ENCODE measurements around the gene LEPROT. TPM values are rescaled to one million over a fixed set of nuclear protein-coding genes. Genes with fewer than 3 reads are reported as not detected.
A peak's percentile ranks its signal among the peaks of the same experiment; 100 is the strongest.
"Not testable (repeated sequence)": the region's sequence is repeated elsewhere in the genome, so short reads cannot be mapped to it uniquely, and the experiment has no call there.

The LEPROT gene
- total RNA-seq, 1 donor from 2014 or later, result 54.1 TPM

DNA sequence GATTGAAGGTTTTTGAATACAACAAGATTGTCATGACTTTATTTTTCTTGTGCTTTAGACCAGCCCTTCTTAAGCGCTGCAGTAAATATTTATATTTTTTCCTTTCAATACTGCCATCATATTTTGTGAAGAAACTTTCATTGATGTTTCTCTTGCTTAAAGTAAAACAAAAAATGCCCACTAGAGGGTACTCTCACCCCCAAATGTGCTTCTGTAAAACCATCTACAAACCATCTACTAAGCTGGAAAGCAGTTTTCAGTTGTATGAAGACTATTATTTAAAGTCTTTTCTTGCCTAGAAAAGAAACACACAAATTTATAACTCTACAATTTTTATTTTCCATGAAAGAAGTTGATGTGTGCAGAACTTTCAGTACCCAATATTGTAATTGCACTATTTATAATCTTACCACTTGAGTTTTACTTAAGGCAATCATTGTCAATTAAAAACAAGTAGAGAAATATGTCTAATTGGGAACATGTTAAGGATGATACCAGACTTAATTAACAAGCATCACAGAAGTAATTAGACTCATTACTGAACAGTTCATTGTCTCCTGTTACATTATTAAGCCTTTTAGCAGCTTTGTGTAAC lies 10.7 kb downstream of the LEPROT start:
- intact Hi-C loops (cut with DNase I), result no loop called here
- ATAC-seq (ENCODE audit: poor library complexity) (no peak), DNase-seq (no peak)

- ATAC-seq (ENCODE audit: poor library complexity) (no peak), DNase-seq (no peak)
- intact Hi-C loops (cut with DNase I), result no loop called here
Measured at GRCh38 chr1:65432918-65433317, 12.4 kb downstream of the LEPROT start.

- DNase-seq, result no peak
- ATAC-seq (ENCODE audit: poor library complexity), result no peak
- intact Hi-C loops (cut with DNase I), result no loop called here
Measured at GRCh38 chr1:65434255-65434654, 13.8 kb downstream of the LEPROT start.

DNA sequence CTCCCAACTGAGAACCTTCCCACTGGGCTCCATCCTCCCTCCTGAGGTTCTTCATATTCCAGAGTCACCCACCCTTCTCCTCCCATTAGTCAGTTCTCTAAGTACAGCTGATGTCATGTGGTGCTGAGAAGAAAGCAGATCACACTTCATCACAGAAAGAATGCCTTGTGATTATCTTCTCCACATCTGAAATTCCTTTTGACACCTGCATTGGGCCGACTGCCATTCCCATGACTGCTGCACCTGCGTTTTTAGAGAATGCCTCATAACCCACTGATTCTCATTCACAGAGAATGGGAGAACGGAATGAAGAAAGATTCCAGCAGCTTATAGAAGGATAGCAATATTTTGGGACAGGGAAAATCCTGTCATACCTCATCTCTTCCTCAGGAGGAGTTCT lies 14.3 kb downstream of the LEPROT start:
- no peak for ATAC-seq (ENCODE audit: poor library complexity)
- intact Hi-C loops (cut with DNase I), result no loop called here
- no peak for DNase-seq

DNA sequence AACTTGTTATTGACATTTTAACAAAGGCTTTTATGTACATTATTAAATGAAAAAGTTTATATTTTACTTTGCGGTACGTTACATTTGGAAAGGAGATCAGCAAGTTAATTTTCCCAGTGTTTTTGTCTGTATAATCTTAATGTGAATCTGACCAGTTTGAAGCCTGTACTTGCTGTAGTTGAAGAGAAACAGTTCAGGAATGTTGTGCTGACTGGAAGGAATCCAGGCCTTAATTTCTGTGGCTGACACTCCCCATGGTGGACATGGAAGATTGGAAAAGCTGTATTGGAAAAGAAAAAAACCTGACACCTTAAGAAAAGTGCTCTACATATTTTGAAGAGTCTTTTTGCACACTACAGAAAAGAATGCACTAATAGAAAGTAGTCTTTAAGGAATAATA lies 15.5 kb downstream of the LEPROT start:
- ATAC-seq (ENCODE audit: poor library complexity), result peak; percentile 45
- no peak for DNase-seq
- intact Hi-C loops (cut with DNase I), result no loop called here

DNA sequence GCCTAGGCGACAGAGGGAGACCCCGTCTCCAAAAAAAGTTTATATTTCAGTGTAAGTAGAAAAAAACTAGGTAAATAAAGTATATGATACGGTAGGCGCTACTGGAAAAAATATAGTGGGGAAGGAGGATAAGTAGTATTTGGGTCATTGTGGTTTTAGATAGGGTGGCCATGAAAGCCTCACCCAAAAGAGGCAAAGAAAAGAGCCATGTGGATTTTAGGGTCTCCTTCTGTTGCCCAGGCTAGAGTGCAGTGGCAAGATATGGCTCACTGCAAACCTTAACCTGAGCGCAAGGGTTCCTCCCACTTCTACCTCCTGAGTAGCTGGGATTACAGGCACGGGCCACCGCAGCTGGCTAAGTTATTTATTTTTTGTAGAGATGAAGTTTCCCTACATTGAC lies 17.1 kb downstream of the LEPROT start:
- intact Hi-C loops (cut with DNase I), result no loop called here
- DNase-seq, result no peak
- ATAC-seq (ENCODE audit: poor library complexity), result no peak

DNA sequence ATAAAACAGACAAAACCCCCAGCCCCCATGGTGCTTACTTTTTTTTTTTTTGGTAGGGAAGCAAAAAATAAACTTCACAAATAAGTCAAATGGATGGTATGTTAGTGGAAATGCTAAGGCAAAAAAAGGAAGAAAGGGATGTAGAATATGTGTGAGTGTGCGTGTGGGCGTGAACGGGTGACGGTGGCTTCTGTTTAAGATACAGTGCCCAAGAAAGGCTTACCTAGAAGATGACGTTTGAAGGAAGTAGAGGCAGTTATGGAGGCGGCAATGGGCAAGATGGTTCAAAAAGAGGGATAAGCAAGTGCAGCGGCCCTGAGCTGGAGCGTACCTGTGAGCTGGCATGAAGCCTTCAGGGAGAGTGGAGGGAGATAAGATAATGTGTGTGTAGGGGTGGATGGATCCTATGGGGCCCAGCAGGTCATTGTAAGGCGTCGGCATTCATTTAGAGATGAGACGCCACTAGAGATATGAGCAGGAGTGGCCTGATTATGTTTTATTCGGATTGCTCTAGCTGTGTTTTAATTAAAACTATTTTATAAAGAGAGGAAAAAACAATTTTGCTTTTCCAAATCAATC lies 19.9 kb downstream of the LEPROT start:
- ATAC-seq (ENCODE audit: poor library complexity) (no peak), DNase-seq (no peak)
- intact Hi-C loops (cut with DNase I), result no loop called here

DNA sequence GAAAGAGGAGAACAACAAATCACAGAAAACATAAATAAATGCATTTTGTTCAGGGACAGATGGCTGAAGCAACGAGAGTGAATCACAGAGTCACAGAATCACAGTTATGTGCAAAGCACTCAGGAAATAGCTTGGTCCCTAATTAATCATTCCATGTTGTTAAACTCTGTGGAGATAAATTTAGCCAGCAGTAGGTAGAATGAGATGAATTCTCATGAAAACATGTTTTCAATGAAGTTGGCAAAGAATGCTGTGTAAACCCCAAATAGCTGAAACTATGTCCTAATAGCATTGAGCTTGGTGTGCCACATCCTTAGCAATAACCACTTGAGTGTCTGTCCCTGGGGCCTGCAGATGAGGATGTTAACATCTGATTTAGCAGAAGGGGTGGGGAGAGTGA lies 20.4 kb downstream of the LEPROT start:
- DNase-seq (no peak), ATAC-seq (ENCODE audit: poor library complexity) (no peak)
- intact Hi-C loops (cut with DNase I), result no loop called here

- ATAC-seq (ENCODE audit: poor library complexity), result no peak
- intact Hi-C loops (cut with DNase I), result no loop called here
- no peak for DNase-seq
Measured at GRCh38 chr1:65441464-65441863, 21.0 kb downstream of the LEPROT start.

DNA sequence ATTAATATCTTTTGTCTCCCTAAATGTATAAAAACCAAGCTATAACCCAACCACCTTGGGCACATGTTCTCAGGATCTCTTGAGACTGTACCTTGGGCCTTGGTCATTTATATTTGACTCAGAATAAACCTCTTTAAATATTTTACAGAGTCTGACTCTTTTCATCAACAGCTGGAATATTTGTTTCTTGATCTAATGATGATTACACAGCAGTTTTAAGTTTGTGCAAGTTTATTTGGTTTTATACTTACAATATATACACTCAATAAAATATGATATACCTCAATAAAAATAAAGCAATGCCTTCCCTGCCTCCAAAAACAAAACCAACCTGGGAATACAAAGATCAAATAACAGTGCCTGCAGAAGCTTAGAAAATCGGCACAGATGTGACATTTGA lies 22.0 kb downstream of the LEPROT start:
- intact Hi-C loops (cut with DNase I), result no loop called here
- ATAC-seq (ENCODE audit: poor library complexity), result no peak
- DNase-seq, result no peak

DNA sequence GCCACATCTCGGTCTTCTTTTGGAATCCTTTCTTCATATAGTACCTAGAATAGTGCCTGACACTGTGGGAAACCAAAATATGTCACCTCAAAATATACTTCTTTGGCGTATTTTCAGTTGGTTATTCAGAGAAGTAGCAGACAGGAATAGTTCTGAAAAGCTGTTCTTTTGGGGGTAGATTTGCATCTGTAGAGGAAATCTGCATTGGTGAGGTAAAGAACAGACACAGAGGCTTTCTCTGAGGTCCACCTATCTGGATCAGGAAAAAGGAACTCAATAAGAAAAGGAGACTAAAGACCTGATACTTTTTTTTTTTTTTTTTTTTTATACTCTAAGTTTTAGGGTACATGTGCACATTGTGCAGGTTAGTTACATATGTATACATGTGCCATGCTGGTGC lies 23.2 kb downstream of the LEPROT start:
- ATAC-seq (ENCODE audit: poor library complexity) (no peak), DNase-seq (no peak)
- intact Hi-C loops (cut with DNase I), result no loop called here

DNA sequence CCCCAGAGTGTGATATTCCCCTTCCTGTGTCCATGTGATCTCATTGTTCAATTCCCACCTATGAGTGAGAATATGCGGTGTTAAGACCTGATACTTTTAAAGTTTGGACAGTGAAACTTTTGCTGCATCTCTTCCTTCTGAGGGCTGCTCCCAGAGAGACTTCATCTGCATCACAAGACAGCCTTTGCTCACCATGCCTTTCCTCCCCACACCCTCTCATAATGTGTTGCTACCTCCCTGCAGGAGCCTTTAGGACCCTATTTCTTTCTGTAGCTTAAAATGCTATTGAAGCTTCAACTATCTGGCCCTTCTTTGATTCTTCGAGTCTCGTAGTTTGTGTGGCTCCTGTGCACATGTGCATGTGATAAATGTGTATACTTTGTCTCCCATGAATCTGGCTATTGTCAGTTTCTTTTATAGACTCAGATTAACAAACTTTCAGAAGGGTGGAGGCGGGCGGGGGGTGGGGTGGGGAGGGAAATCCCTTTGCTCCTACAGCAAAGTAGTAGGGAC lies 23.7 kb downstream of the LEPROT start:
- intact Hi-C loops (cut with DNase I), result no loop called here
- DNase-seq, result no peak
- no peak for ATAC-seq (ENCODE audit: poor library complexity)

GRCh38 chr1:65445837-65446236 lies 25.4 kb downstream of the LEPROT start:
- ATAC-seq (ENCODE audit: poor library complexity) (no peak), DNase-seq (no peak)
- intact Hi-C loops (cut with DNase I), result no loop called here

- no peak for ATAC-seq (ENCODE audit: poor library complexity)
- intact Hi-C loops (cut with DNase I), result no loop called here
- no peak for DNase-seq
Measured at GRCh38 chr1:65449214-65449823, 28.9 kb downstream of the LEPROT start.

GRCh38 chr1:65455678-65456077 lies 35.2 kb downstream of the LEPROT start:
- ATAC-seq (ENCODE audit: poor library complexity); DNase-seq; intact Hi-C loops (cut with DNase I): not testable (repeated sequence)

GRCh38 chr1:65456481-65456880 lies 36.0 kb downstream of the LEPROT start:
- ATAC-seq (ENCODE audit: poor library complexity) (no peak), DNase-seq (no peak)
- intact Hi-C loops (cut with DNase I), result no loop called here

- DNase-seq (no peak), ATAC-seq (ENCODE audit: poor library complexity) (no peak)
- intact Hi-C loops (cut with DNase I), result no loop called here
Measured at GRCh38 chr1:65457868-65458267, 37.4 kb downstream of the LEPROT start.

DNA sequence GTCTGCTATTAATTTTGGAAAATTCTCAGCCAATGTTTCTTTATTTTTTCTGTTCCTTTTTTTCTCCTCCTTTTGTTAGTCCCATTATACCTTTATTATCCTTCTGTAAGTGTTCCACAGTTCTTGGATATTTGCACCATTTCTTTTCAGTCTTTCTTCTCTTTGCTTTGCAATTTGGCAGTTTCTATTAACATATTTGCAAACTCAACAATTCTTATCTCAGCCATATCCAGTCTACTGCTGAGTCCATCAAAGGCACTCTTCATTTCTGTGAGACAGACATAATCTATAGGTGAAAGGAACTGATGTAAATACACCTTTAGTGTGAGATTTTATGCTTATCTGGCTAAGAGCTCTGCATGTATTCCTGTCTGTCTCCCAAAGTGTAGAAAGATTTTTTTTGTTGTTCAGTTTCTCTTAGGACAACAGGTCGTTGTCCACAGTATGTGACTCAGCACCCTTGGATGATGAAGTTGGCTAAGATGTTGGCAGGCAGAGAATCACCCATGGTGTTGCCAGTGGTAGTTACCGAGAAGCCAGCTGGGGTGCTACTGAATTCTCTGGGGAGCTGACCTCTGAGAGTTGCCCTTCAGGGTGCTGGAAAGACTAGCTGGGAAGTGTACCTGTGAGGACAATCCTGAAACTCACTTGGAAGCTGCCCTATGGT lies 38.4 kb downstream of the LEPROT start:
- DNase-seq (no peak), ATAC-seq (ENCODE audit: poor library complexity) (no peak)
- intact Hi-C loops (cut with DNase I), result no loop called here

- no peak for ATAC-seq (ENCODE audit: poor library complexity)
- no peak for DNase-seq
- intact Hi-C loops (cut with DNase I), result no loop called here
Measured at GRCh38 chr1:65459397-65459768, 38.9 kb downstream of the LEPROT start.

- ATAC-seq (ENCODE audit: poor library complexity); intact Hi-C loops (cut with DNase I); DNase-seq: not testable (repeated sequence)
Measured at GRCh38 chr1:65465837-65466236, 45.4 kb downstream of the LEPROT start.
